ENCODE measurements around the gene PLXNA1. TPM values are rescaled to one million over a fixed set of nuclear protein-coding genes. Genes with fewer than 3 reads are reported as not detected.

Gene PLXNA1
- total RNA-seq, 1 experiment from 2014 or later = 80.6 TPM

GRCh38 chr3:126967386-126967785 is 15.5 kb upstream of the PLXNA1 start:
- no peak for ATAC-seq
- Histone ChIP-seq H3K4me3 (ENCODE audit: low read depth in 2 of 2, low read length in 2 of 2) (no peak overlapping the region), H3K4me1 (ENCODE audit: control insufficient read depth, insufficient read depth, low read length) (peaks cover 3% of the 10 kb centered on the region; the same call in 1 of the 2 replicates), H3K27ac (ENCODE audit: low read length) (no peak overlapping the region), H3K36me3 (ENCODE audit: control insufficient read depth, insufficient read depth, low read length) (no peaks in the 10 kb centered on the region), H3K9me3 (ENCODE audit: control insufficient read depth, insufficient read depth, low read depth, low read length) (no peaks in the 10 kb centered on the region), H3K27me3 (ENCODE audit: control insufficient read depth, insufficient read depth, low read length) (no peaks in the 10 kb centered on the region)
- intact Hi-C loops (cut with micrococcal nuclease; ENCODE audit: unreplicated experiment) = no loop called here
- POLR2A ChIA-PET = interaction anchor here (0.5 kb wide), 1 partner anchor 1415 kb away, joined by 3 read pairs; no protein-coding TSS in a partner anchor
- in situ Hi-C loops (cut with HindIII; ENCODE audit: low pct_unique_long_range_greater_than_20kb, low sequenced_read_pairs) = no loop called here
- DNase-seq (ENCODE audit: low read depth, low spot score) = no peak
- CTCF ChIA-PET = no interaction called here
- TF ChIP-seq REST (IDR thresholded peaks at IDR 0.05; ENCODE audit: insufficient read depth in 1 of 2, low read depth in 2 of 2, low read length in 1 of 2) (no peak), CTCF (IDR thresholded peaks at IDR 0.05) (no peak), SIN3A (IDR thresholded peaks at IDR 0.05; ENCODE audit: borderline replicate concordance, insufficient read depth, low read depth, low read length) (no peak), POLR2AphosphoS5 (IDR thresholded peaks at IDR 0.05; ENCODE audit: low read depth, low read length) (no peak), TCF7L2 (IDR thresholded peaks at IDR 0.05; ENCODE audit: low read depth, low read length) (no peak)
- no TSS peak for BruUV-seq (replicated peaks)

GRCh38 chr3:126968391-126969390 is 14.2 kb upstream of the PLXNA1 start:
- Histone ChIP-seq H3K4me3 (ENCODE audit: low read depth in 2 of 2, low read length in 2 of 2) (no peak overlapping the region), H3K9me3 (ENCODE audit: control insufficient read depth, insufficient read depth, low read depth, low read length) (no peaks in the 10 kb centered on the region), H3K27me3 (ENCODE audit: control insufficient read depth, insufficient read depth, low read length) (no peaks in the 10 kb centered on the region), H3K4me1 (ENCODE audit: control insufficient read depth, insufficient read depth, low read length) (peaks cover 3% of the 10 kb centered on the region; the same call in 1 of the 2 replicates), H3K36me3 (ENCODE audit: control insufficient read depth, insufficient read depth, low read length) (no peaks in the 10 kb centered on the region), H3K27ac (ENCODE audit: low read length) (no peak overlapping the region)
- ATAC-seq (no peak), DNase-seq (ENCODE audit: low read depth, low spot score) (no peak)
- no TSS peak for BruUV-seq (replicated peaks)
- in situ Hi-C loops (cut with HindIII; ENCODE audit: low pct_unique_long_range_greater_than_20kb, low sequenced_read_pairs) = no loop called here
- intact Hi-C loops (cut with micrococcal nuclease; ENCODE audit: unreplicated experiment) = no loop called here
- ChIA-PET POLR2A (no interaction called here), CTCF (no interaction called here)
- no peak for TF ChIP-seq SIN3A (IDR thresholded peaks at IDR 0.05; ENCODE audit: borderline replicate concordance, insufficient read depth, low read depth, low read length)
- TF ChIP-seq REST (IDR thresholded peaks at IDR 0.05; ENCODE audit: insufficient read depth in 1 of 2, low read depth in 2 of 2, low read length in 1 of 2) = no peak
- TF ChIP-seq CTCF (IDR thresholded peaks at IDR 0.05) = no peak
- TF ChIP-seq TCF7L2 (IDR thresholded peaks at IDR 0.05; ENCODE audit: low read depth, low read length) = no peak
- no peak for TF ChIP-seq POLR2AphosphoS5 (IDR thresholded peaks at IDR 0.05; ENCODE audit: low read depth, low read length)

All from Panc1 (cell line).